Esophagus mucosa (tissue), 1 donor: Measurements from ENCODE around the gene ING3. TPM values are rescaled to one million over a fixed set of nuclear protein-coding genes. Genes with fewer than 3 reads are reported as not detected.

ENCODE experiments used
- ATAC-seq: fragments of 200-7000 bp; cut with Tn5 transposase; one replicate; pipeline ENCODE4 v1.9.1; 2020
- total RNA-seq: library from RNA; stranded (reverse); gene quantifications from one replicate; pipeline ENCODE4 v1.2.4, GENCODE V29; 2023
- donor health status: DM: yes; HTN: yes; CAD: no.

ING3 gene, protein sequence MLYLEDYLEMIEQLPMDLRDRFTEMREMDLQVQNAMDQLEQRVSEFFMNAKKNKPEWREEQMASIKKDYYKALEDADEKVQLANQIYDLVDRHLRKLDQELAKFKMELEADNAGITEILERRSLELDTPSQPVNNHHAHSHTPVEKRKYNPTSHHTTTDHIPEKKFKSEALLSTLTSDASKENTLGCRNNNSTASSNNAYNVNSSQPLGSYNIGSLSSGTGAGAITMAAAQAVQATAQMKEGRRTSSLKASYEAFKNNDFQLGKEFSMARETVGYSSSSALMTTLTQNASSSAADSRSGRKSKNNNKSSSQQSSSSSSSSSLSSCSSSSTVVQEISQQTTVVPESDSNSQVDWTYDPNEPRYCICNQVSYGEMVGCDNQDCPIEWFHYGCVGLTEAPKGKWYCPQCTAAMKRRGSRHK
- total RNA-seq = 9.0 TPM

GRCh38 chr7:120950539-120951308, at the start of gene ING3:
Gene ING3, plus strand, starts transcription at chr7:120950777. Its CDS starts 120 bp downstream, at chr7:120950897.
- ATAC-seq = peak; percentile 99

DNA sequence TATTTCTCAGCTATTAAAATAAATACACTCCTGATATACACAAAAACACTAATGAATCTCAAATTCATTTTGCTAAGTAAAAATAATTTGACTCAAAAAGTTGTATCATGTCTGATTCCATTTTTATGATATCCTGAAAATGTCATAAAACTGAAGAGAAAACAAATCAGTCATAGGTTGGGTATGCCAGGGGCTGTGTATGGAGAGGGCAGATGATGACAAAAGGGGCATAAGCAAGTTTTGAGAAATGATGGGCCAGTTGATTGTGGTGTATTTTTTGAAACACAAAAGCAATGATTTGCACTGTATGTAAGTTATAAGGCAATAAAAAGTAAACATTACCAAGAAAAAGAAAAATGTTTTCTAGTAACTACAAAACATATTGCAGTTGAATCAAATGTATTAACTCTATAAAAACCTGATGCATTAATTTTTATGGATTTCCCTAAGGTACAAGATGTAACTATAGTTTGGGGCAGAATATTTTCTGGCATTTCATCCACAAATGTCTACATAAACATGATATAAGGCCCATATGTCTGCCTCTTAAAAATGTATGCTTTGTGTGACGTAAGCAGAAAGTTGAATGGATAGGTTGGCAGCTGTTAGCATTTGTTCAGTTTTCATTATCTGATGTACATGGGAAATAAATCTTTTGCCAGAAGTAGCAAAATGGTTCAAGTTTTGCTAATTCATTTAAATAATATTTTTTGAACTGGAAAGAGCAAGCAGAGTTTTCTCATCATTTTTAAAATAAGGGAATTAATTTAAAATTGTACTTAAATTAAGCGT, 35.1 kb upstream of the ING3 start:
- ATAC-seq = no peak

GRCh38 chr7:120916121-120916520, 34.5 kb upstream of the ING3 start:
- no peak for ATAC-seq

- no peak for ATAC-seq
Measured at GRCh38 chr7:120916538-120916937, 34.0 kb upstream of the ING3 start.

DNA sequence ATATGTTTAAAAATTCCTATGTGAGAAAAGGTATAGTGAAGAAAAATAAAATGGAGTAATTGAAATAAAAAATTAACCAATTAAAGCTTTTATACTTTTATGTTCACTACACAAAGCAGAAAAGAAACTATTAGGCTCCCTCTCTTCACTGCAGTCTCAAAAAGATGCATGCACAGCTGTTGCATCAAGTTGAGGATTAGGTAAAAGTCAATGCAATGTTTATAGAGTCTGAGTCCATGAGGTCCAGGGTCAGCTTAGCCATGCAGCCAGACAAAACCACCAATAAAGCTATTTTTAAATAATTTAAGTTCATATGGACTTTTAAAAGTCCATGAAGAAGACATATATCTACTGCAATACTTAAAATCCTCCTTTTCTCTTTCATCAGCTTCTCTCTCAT, 31.1 kb upstream of the ING3 start:
- ATAC-seq = no peak

- no peak for ATAC-seq
Measured at GRCh38 chr7:120920034-120920433, 30.5 kb upstream of the ING3 start.

DNA sequence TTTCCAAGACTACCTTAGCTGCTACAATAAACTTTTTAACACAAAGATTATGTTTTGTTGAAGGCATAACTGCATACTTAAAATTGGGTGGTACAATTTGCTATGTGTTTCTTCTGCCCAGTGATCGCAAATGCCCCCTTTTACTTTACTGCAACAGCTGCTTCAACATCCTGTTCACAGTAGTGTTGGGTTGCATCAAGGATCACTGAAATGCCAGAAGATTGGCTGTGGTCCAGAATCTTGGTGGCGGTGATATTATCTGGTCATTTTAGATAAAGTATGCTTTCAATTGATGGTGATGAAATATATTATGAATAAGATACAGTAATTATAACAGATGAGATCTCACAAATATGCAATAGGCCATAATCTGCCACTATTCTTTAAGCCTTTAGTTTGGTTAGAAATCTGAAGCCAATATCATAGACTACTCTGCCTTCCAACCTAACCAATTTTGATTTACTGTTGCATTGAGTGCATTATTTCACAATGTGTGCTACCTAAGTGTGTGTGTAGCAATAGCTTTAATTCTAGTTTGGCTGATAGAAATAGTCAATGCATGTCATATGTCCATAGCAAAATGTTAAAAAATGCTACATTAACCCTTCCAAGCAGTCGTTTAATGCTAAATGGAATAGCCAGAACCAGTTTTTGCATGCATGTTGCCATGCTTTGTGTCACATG, 29.8 kb upstream of the ING3 start:
- ATAC-seq = no peak

- no peak for ATAC-seq
Measured at GRCh38 chr7:120924837-120925236, 25.7 kb upstream of the ING3 start.

GRCh38 chr7:120925392-120925791, 25.2 kb upstream of the ING3 start:
- no peak for ATAC-seq

- no peak for ATAC-seq
Measured at GRCh38 chr7:120926943-120927346, 23.6 kb upstream of the ING3 start.

DNA sequence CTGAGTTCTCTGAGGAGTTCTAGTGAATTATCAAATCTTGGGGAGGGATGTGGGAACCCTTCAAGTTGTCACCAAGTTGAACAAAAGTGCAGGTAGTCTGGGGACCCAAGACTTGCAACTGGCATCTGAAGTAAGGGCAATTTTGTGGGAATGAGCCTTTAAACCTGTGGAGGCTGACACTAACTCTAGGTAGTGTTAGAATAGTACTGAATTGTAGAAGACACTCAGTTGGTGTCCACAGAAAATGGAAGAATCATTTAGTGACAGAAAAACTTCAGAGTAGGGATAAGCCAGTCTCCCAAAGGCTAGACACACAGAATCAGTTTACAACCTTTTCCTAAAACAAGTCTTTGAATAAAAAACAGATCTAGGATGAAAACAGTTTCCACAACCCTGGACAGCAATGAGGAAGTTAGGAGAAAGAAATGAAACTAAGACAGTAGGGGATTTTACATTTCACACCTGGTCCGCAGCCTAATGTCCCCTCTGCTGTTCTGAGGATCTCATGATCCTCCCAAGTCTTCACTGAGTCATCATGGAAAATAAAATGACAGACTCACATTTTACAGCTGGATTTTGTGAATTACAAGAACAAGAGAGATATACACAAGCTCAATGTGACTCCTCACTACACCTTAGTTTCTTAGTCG, 23.0 kb upstream of the ING3 start:
- ATAC-seq = no peak

DNA sequence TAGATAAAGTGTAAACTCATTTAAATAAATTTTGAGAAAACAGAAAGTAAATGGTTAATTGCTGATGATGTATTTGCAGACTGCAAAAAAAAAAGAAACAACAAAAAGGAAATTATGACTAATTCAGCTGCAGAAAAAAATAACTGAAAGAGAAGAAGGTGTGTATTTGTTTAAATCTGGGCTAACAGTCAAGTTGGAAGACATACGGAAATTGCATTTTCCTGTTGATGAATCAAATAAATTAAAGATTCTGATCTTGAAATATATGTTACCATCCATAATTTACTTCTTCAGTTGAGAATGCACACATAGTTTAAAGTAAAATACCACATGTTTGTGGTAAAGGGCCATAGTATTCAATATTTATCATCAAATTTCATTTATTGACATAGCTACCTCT, 19.3 kb upstream of the ING3 start:
- no peak for ATAC-seq

DNA sequence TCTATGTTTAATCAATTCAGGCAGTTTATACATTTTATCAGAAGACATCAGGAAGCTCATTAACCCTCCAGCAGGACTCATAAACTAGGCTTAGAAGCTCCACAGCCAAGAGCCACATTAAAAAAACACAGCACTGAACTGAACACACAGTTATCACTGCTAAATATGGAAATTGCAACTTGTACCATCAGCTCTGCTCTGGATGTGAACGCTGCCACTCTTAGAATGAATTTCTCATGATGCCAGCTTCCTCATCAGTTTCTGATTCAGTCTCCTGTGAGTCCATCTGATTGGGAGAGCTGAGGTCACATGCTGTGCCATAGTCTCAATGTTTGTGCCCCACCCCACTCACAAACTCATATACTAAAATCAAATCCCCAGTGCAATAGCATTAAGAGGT, 17.1 kb upstream of the ING3 start:
- ATAC-seq = no peak

GRCh38 chr7:120939345-120939744, 11.2 kb upstream of the ING3 start:
- no peak for ATAC-seq

- no peak for ATAC-seq
Measured at GRCh38 chr7:120941064-120941463, 9.5 kb upstream of the ING3 start.

DNA sequence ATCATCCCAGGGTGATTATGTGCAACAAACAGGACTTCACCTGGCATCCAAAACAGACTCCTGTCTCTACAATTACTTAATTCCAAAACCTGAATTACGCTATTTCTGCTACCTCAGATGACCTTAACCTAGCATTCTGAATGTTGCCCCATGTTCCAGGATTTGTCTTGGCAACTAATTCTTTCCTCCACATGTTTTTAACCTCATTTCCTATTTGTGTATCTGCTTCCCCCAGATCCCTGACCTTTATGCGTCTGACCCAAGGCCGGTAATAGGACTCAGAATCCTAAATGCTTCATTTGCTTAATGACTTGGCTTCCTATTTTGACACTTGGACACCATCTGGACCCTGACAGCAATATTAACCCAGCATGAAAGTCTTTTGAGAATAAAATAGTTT, 8.7 kb upstream of the ING3 start:
- no peak for ATAC-seq

- no peak for ATAC-seq
Measured at GRCh38 chr7:120942861-120943260, 7.7 kb upstream of the ING3 start.

GRCh38 chr7:120944826-120945562, 5.6 kb upstream of the ING3 start:
- ATAC-seq = no peak

- no peak for ATAC-seq
Measured at GRCh38 chr7:120947980-120948379, 2.6 kb upstream of the ING3 start.

GRCh38 chr7:120949393-120949911, 1.1 kb upstream of the ING3 start:
- ATAC-seq = no peak

DNA sequence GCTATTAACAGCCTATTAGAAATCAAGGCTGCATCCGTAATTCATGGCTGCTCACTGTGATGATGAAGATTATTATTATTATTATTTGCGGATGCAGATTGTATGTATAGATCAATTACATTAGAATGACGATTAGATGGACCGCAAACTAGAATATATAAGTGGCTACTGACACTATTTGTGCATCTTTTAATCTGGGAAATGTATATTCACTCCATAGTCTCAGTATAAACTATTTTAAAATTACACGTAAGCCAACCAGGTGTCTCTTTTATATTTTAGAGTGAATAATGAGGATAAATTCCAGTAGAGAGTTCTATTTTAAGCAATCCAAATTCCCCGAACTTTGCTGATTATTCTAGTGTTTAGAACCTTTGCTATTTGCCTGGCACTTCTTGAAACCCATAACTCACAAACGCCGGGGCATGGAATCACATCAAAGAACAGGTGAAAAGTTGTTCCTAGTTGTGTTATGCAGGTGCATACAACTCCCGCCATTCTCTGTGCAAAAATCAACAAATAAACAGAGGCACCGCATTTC, 509 bp upstream of the ING3 start:
- no peak for ATAC-seq
